HTERT RPE-1 (cell line): ENCODE measurements around the gene SGO2.
"Not testable (repeated sequence)": the region's sequence is repeated elsewhere in the genome, so short reads cannot be mapped to it uniquely, and the experiment has no call there.

ENCODE experiments used
- in situ Hi-C: fragments of 300-500 bp; cut with MboI; formaldehyde crosslinking; loops from 4 replicates; pipeline ENCODE4 v1.14.3; 2020; ENCODE audit warnings: low sequenced_read_pairs

The SGO2 gene

DNA sequence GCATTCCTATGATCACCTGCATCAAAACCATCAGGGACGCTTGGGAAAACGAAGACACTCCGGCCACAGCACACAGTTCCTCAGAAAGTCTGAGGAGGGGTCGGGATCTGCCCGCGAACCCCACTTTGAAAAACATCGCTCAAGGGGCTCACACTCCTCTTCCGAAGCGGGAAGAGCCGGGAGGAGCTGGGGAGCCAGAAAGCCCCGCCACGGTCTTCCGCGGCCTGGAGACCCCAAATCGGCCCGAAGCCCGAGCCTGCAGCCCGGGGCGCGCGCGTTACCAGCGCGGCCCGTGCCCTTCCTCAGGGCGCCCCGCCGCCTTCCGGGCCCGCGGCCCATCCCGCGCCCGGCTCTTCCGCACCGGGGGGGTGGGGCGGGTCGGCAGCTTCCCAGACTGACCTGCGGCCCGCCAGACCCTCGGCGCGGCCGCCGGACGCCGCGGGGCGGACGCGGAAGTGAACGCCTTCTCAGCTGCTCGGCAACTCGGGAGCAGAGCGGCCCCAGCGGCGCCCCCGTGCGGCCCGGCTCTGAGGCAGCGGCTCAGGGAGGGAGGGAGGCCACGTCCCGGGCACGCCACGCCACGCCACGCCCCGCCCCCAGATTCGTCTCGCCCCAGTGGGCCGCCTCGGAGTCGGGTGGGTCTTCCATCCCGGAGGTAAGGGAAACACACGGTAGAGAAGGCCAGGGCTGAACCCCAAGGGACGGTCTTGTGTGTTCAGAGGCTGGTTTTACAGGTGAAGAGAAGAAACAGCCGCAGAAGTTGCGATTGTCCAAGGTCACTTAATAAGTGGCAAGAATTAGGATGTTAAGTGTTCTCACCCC, 16.2 kb upstream of the SGO2 start, which contains the start of gene KCTD18:
KCTD18 (minus strand) TSS at position 457 of the 822 bp plus-strand sequence. CDS start 3,052 bp downstream, outside the sequence.
- in situ Hi-C loops: no loop called here

DNA sequence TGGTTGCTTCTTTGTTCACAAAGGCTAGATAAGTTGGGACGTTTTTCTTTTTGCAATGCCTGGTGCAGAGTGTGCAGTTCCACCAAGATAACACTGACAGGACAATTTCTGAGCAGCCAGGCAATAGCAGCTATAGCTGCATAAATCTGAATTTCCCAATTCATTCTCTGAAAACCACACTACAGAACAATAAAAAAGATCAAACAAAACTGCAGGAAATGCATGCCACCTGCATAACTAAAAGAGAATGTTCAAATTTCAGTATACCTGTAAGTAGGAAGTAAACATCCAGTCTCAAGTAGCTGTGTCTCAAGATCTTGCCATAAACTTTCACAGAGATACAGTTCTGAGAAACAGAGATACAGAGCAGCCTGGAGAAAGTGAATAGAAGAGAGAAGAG, 10.9 kb upstream of the SGO2 start:
- in situ Hi-C loops: no loop called here

DNA sequence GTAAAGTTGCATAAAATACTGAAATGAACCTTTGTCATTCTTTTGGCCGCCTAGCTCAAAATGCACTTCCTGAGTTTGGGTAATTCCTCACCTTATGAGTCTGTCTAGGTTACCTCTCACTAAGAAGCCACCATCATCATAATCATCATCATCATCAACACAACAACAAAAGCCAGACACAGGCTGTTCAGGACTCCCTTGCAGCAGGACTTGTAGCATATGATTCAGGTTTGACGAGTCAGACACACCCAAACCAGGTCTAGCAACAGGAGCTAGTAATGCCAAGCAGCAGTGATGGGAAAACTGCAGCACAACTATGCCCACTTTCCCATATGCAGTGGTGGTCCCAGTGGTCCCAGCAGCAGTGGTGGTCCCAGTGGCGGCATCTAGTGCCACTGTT, 2.8 kb upstream of the SGO2 start:
- in situ Hi-C loops: no loop called here

DNA sequence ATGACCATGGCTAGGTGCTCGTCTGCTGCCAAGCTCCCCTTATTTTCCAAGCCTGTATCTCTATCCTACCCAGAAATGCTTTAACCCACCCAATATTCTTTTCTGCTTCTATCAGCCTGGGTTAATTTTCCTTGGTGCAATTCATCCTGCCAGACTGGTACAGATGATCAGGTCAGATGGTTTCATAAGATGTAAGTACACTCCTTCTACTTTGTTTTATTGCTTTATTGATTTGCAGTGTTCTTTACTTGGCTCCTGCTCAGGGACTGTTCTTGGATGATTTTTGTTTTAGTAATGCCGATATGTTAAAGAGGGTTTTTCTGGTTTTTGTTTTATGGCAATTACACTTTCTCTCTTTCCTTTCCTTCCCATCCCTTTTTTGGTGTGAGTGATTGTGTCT, 2.4 kb upstream of the SGO2 start:
- in situ Hi-C loops: no loop called here

DNA sequence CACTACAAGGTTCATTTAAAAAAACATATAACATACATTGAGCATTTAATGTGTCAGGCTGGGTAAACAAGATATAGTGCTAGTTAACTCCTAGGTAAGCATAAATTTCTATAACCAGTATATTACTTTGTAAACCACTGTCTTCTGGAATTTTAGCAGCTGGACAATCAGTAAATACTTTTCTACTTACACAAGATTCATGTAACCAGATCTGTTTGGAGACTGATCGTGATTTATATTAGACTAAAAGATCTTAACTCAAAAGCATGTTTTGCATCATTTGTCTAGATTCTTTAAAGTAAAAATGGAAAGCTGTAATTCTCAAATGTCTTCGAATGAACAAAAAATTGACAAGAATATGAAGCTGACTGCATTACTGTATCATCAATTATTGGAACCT, 941 bp upstream of the SGO2 start:
- in situ Hi-C loops: no loop called here

DNA sequence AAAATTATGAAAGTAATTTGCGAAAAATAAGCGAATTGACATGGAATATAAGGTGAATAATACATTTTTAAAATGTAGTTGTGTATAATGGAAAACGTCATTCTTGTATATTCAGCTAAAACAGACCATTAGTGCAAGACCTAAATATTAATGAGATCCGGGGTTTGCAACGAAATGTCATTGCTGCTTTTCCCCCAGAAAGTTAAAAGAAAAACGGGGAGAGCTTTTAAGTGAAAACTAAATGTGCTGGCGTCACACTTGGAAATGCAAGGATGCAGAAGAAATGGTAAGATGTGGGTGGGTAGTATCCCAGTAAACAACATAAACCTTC, 491 bp upstream of the SGO2 start:
- in situ Hi-C loops: no loop called here

DNA sequence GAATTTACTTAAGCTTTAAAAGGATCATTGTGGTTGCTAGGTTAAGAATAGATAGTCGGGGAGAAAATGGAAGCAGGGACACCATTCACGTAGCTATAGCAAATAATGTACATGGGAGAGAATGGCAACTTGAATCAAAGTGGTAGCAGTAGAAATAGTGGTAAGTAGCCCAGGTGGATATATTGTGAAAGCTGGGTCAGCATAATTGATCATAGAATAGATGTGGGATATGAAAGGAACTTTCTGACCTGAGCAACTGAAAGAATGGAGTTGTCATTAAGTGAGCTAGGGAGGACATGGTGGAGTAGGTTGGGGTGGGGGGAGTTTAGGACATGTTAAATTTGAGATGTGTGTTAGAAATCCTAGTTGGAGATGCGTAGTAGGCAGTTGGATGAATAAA, 2.2 kb downstream of the SGO2 start:
- in situ Hi-C loops: no loop called here

DNA sequence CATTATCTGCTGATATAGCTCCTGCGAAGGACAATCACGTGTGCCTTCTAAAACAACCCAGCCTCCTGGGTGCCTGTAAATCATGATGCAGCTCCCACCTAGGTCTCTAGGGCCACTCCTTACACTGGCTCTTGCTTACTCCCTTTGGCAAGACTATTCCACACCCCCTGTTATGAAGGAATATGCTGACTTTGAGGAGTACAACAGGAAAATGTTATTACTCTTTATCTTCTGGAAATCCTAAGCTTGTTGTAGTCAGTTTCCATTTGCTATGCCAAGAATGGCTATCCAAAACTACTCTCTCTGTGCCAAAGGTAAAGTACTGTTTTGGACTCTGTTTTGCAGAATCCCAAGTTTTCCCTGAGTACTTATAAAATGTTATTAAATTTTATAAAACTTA, 7.7 kb downstream of the SGO2 start:
- in situ Hi-C loops: no loop called here

DNA sequence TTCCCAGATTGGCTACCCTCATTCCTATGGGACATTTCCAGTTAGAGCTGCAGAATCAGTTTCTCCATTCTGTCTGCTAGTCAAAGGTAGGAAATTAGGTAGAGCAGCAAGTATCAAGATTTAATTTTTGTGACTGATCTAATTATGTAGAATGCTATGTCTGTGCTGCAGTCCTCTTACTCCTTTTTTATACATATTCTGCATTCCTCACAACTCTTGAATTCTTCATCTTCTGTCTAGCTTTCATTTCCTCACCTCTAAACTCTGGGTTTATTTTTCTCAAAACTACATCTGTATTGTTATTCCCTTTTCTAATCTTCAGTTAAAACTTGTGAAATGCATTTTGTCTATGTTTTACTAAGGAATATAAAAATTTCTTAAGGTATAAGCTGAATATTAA, 8.6 kb downstream of the SGO2 start:
- in situ Hi-C loops: no loop called here

DNA sequence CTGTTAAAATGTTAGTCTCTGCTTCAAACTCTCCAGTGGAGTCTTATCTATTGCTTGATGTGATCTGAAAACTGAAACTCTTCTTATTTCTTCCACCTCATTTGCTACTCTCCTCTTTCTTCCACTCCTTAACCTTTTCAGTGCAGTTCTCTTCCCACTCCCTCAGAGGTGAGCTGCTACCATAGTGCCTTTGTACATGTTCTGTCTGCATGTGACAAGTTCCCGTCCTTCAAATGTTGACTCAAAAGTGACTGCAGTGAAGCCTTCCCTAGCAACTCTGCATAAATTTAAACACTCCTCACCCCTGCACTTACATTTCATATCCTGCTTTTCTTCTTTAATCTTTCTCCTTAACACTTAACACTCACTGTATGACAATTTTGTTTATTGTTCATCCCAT, 12.1 kb downstream of the SGO2 start:
- in situ Hi-C loops: no loop called here

DNA sequence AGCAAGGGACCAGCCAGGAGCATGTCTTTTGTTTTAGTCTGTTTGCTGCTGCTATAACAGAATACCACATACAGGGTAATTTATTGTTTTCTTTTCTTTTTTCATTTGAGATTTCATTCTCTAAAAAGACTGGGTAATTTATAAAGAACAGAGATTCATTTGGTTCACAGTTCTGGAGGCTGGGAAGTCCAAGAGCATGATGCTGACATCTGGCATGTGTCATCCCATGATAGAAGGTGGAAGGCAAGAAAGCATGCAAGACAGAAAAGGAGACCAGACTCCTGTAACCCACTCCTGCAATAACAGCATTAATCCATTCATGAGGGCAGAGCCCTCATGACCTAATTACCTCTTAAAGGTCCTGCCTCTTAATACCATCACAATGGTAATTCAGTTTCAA, 14.8 kb downstream of the SGO2 start:
- in situ Hi-C loops: no loop called here

DNA sequence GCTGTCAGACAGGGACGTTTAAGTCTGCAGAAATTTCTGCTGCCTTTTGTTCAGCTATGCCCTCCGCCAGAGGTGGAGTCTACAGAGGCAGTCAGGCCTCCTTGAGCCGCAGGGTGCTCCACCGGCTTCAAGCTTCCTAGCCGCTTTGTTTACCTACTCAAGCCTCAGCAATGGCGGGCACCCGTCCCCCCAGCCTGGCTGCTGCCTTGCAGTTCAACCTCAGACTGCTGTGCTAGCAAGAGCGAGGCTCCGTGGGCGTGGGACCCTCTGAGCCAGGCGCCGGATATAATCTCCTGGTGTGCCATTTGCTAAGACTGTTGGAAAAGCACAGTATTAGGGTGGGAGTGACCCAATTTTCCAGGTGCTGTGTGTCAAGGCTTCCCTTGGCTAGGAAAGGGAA, 40.6 kb downstream of the SGO2 start:
- in situ Hi-C loops: not testable (repeated sequence)

DNA sequence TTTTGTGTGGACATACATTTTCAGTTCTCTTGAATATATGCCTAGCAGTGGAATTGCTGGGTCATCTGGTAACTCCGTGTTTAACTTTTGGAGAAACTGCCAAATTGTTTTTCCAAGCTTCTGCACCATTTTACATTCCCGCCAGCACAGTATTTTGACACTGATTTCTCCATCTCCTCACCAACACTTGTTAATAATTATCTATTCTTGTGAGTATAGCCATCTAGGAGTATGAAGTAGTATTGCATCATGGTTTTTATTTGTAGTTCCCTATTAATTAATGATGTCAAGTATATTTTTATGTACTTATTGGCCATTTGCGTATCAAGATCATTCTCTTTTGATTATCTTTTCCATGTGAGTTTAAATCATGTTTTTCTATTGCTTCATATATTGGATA, 41.9 kb downstream of the SGO2 start:
- in situ Hi-C loops: no loop called here

DNA sequence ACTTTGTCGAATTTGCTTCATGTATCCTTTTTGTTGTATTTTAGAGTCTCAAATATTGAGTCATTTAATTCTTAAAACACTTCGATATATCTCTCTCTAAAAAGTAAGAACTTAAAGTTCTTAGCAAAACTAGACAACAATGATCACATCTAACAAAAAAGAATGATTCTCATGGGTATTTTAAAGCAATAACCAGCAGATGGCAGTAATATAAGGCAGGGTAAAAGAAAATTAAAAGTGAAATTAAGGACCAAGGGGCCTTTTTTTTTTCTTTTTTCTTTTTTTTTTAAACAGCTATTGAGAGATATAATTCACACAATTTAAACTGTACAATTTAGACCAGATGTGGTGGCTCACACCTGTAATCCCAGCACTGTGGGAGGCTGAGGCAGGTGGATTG, 50.0 kb downstream of the SGO2 start:
- in situ Hi-C loops: loop anchor here (25.0 kb wide), 1 partner anchor 136 kb away; no protein-coding TSS in a partner anchor

DNA sequence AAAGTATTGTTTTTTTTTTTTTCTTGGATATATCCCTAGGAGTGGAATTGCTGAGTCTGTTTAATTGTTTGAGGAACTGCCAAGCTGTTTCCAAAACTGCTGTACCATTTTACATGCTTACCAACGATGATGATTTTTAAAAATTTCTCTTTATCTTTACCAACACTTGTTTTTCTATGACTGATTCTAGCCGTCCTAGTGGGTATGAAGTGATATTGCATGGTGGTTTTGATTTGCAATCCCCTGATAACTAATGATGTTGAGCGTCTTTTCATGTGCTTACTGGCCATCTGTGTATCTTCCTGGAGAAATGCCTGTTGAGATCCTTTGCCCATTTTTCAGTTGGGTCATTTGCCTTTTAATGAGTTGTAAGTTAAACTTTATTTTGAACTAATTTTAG, 51.0 kb downstream of the SGO2 start:
- in situ Hi-C loops: loop anchor here (25.0 kb wide), 1 partner anchor 135 kb away; no protein-coding TSS in a partner anchor

DNA sequence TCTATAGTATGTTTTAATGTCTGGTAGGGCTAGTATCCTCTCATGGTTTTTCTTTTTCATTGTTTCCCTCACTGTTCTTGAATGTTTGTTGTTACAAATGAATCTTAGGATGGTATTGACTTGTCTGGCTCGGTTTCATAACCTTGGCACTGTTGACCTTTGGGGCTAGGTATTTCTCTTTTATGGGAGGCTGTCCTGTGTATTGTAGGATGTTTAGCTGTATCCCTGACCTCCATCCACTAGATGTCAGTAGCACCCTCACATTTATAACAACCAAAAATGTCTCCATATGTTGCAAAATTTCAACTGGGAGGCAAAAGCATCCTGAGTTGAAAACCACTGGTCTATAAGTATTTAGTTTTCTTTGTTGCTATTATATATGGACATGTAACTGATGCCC, 52.8 kb downstream of the SGO2 start:
- in situ Hi-C loops: loop anchor here (25.0 kb wide), 1 partner anchor 134 kb away; no protein-coding TSS in a partner anchor

DNA sequence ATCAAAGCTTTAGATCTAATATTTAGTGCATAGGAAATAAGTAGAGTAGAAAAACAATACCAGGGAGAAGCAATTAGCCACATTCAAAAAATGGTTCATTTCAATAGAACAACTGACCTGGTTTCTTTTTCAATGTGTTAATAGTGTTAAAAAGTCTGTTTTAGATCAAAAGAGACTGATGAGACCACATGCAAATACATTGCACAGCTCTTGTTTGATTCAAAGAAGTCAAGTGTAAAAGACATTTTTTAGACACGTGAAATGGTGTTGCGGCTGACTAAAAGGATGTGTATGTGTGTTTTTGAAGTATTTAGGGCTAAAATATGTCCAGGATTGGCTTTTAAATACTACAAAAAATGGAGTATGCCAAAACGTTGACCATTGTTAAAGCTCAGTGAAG, 58.6 kb downstream of the SGO2 start:
- in situ Hi-C loops: loop anchor here (25.0 kb wide), 1 partner anchor 128 kb away; no protein-coding TSS in a partner anchor

DNA sequence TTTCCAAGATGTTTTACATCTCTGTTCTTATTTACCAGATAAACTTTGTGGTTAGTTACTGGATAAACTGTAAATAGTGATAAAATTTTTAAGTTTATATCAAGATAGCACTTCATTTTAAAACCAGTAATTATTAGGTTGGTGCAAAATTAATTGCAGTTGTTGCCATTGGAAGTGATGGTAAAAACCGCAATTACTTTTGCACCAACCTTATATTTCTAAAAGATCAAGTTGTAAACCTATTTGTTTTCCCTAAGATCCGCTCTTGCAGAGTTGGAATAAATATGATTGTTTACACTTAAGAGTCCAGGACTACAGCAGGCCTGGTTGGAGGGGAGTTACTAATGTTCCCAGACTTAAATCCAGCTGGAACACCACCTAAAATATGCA, 59.3 kb downstream of the SGO2 start:
- in situ Hi-C loops: loop anchor here (25.0 kb wide), 1 partner anchor 127 kb away; no protein-coding TSS in a partner anchor

DNA sequence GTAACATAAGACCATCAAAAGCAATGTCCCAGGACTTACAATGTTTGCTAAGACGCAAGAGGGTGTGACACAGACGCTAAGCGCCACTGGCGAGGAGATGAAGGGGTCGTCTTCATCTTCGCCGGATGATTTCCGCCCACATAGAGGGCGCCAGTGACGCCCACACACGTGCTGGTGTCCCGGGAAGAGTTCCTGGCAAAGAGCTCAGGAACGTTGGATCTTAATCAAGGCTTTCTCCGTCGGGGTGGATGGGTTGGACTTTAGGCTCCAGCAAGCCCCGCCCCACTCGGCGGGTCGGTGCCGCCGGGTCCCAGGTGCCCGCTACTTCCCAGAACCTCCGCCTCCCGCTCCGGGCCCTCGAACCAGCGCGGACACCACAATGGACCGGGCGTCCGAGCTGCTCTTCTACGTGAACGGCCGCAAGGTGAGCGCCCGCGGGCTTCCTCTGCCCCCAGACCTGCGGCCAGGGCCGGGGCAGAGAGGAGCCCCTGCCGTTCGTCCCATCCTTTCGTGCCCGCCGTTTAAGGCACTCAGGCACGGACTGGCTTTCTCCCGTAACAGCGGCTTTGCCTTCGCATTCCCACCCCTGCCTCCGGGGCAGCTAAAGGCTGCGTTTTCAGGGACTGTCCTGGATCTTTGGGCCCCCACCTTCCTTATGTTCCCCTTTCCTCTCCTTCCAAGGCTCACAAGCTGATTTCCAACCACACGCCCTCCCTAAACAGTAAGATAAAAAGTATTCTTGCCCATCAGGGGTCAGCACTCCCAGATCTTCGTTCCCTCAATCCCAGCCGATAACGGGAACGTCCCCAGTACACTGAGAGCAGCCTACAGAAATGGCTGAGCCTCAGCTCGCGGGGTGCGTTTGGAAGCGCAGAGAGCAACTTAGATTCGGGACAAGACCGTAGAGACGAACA, 60.0 kb downstream of the SGO2 start, which contains the start of gene AOX1:
AOX1 (plus strand) TSS at position 285 of the 914 bp plus-strand sequence; CDS start at position 380, 95 bp downstream.
- in situ Hi-C loops: loop anchor here (25.0 kb wide), 1 partner anchor 126 kb away; no protein-coding TSS in a partner anchor

DNA sequence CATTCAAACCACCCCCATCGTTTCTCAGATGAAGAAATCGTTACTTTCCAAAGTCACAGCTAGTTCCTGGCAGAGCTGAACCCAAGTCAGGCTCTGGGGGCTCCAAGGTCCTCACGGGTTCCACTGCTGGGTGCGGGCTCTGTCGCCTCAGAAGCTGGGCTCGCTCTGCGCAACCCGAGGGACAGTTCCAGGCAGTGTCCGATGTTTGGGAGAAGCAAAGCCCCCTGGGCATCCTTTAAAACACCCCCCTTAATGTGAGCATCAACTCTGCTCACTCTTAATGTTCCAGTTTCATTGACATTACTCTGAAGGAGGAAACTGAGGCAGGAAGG, 60.6 kb downstream of the SGO2 start:
- in situ Hi-C loops: loop anchor here (25.0 kb wide), 1 partner anchor 126 kb away; no protein-coding TSS in a partner anchor

DNA sequence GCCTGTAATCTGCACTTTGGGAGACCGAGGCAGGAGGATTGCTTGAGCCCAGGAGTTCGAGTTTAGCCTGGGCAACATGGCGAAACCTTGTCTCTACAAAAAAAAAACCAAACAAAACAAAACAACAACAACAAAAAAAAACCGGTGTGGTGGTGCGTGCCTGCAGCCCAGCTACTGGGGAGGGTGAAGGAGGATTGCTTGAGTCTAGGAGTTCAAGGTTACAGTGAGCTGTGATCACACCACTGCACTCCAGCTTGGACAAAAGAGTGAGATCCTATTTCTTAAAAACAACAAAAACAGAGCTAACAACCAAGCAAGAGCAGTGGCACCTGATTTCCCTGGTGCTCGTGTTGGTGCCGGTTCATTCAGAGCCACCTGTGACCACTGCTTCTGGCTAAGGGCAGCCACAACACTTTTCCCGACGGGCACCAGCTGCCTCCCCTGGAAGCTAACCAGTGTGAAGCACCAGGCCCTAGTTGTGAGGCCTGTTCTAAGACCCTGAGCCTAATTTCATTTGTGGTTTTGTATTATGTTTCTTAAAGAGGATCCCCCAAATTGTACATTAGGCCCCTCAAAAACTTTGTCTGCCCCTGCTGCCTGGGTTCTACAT, 61.1 kb downstream of the SGO2 start:
- in situ Hi-C loops: loop anchor here (25.0 kb wide), 1 partner anchor 125 kb away; no protein-coding TSS in a partner anchor
